ENCODE measurements around the gene BTG2.

- TF ChIP-seq ZNF232 (CRISPR knock-in tag; IDR thresholded peaks at IDR 0.05): no peak
- no peak for TF ChIP-seq NR3C1 (CRISPR knock-in tag; conservative IDR thresholded peaks at IDR 0.05; ENCODE audit: low read depth)
- TF ChIP-seq FOXP1 (CRISPR knock-in tag; IDR thresholded peaks at IDR 0.05; ENCODE audit: borderline replicate concordance): no peak
- TF ChIP-seq CTCF (IDR thresholded peaks at IDR 0.05): no peak
- no peak for TF ChIP-seq PREB (CRISPR knock-in tag; IDR thresholded peaks at IDR 0.05; ENCODE audit: borderline replicate concordance)
- no peak for TF ChIP-seq MLX (CRISPR knock-in tag; IDR thresholded peaks at IDR 0.05)
- TF ChIP-seq ZNF263 (CRISPR knock-in tag; IDR thresholded peaks at IDR 0.05; ENCODE audit: low read depth): no peak
- no peak for TF ChIP-seq USF1 (CRISPR knock-in tag; IDR thresholded peaks at IDR 0.05)
Observed at GRCh38 chr1:203271962-203272632, 33.2 kb upstream of the BTG2 start.

All from WTC11 (cell line).